Chondrocyte (in vitro differentiated cells): ENCODE data around the gene ATP6V0D1. TPM values are rescaled to one million over a fixed set of nuclear protein-coding genes. Genes with fewer than 3 reads are reported as not detected.

Experiments used
- DNase-seq: peaks from one replicate; pipeline ENCODE4 v3.0.0; 2021; ENCODE audit warnings: mixed read lengths, low spot score
- H3K27ac Mint-ChIP-seq: one replicate; pipeline ENCODE4 v1.8.0; 2021; ENCODE audit warnings: mild to moderate bottlenecking, moderate library complexity, mixed read lengths; ENCODE audit not compliant: unreplicated experiment
- H3K27me3 Mint-ChIP-seq: 2 replicates; pipeline ENCODE4 v1.8.0; 2021; ENCODE audit warnings: low read depth, mixed read lengths
- H3K36me3 Mint-ChIP-seq: 2 replicates; pipeline ENCODE4 v1.8.0; 2021; ENCODE audit warnings: low read depth, mixed read lengths
- H3K4me1 Mint-ChIP-seq: 2 replicates; pipeline ENCODE4 v1.8.0; 2021; ENCODE audit warnings: low read depth, mild to moderate bottlenecking, mixed read lengths
- H3K4me3 Mint-ChIP-seq: one replicate; pipeline ENCODE4 v1.8.0; 2021; ENCODE audit warnings: mild to moderate bottlenecking, moderate library complexity, mixed read lengths; ENCODE audit not compliant: unreplicated experiment
- H3K9me3 Mint-ChIP-seq: 2 replicates; pipeline ENCODE4 v1.8.0; 2021; ENCODE audit warnings: low read depth, mixed read lengths
- total RNA-seq: library from RNA; stranded (reverse); gene quantifications from 3 replicates; pipeline ENCODE4 v1.2.1, GENCODE V29; 2021
- TF ChIP-seq, protein P1 (sequence below): fragments of 200-600 bp; sonication (generic); IDR thresholded peaks from 2 replicates; pipeline ENCODE4 v1.5.0; 2021; ENCODE audit warnings: antibody characterized with exemption, mild to moderate bottlenecking, moderate library complexity

ATP6V0D1 gene
- total RNA-seq, 1 donor from 2014 or later, result 85.5 TPM

DNA sequence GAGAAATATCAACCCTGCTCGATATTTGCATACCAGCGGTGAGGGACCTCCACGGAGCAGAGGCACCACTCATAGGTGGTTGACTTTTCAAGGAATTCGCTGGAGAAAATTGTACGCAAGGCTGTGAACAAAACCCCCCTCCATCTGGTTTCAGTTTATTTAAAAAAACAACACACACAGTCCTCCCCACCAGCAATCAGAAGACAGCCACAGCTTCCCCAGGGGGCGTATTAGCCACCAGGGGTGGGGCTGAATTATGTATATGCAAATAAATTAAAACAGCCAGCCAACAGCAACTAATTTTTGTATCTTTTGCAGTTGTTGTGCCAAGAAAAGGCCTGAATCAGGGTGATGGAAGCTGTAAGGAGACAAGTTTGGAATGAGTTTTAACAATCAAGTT is 55.9 kb downstream of the ATP6V0D1 start:
- Mint-ChIP-seq H3K9me3 (no peaks in the 10 kb centered on the region), H3K27me3 (peaks cover 14% of the 10 kb centered on the region), H3K4me1 (peaks cover 12% of the 10 kb centered on the region)

DNA sequence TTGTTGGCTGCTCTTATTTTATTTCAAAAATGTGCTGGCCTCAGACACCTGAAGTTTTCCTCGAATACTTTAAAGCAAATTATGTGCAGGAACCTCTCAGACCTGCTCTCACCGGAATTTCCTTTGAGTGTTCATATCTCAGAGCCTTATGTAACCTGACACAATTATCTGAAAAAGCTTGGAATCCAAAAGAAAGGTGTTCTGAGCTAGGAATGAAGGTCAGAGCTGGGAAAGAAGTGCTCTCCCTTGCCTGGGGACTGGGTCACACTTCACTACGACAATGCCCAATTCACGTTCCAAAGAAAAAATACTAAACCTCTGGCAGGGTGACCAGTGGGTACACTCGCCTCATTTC is 56.7 kb downstream of the ATP6V0D1 start:
- DNase-seq, result no peak
- Mint-ChIP-seq H3K4me3 (no peak overlapping the region), H3K27ac (no peak overlapping the region), H3K36me3 (no peaks in the 10 kb centered on the region), H3K9me3 (no peaks in the 10 kb centered on the region), H3K27me3 (peaks cover 10% of the 10 kb centered on the region), H3K4me1 (peaks cover 12% of the 10 kb centered on the region)
- TF ChIP-seq, protein P1, sequence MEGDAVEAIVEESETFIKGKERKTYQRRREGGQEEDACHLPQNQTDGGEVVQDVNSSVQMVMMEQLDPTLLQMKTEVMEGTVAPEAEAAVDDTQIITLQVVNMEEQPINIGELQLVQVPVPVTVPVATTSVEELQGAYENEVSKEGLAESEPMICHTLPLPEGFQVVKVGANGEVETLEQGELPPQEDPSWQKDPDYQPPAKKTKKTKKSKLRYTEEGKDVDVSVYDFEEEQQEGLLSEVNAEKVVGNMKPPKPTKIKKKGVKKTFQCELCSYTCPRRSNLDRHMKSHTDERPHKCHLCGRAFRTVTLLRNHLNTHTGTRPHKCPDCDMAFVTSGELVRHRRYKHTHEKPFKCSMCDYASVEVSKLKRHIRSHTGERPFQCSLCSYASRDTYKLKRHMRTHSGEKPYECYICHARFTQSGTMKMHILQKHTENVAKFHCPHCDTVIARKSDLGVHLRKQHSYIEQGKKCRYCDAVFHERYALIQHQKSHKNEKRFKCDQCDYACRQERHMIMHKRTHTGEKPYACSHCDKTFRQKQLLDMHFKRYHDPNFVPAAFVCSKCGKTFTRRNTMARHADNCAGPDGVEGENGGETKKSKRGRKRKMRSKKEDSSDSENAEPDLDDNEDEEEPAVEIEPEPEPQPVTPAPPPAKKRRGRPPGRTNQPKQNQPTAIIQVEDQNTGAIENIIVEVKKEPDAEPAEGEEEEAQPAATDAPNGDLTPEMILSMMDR, result no peak

More for the DNA sequence above, 55.9 kb downstream of the ATP6V0D1 start:
- no peak overlapping the region for H3K4me3 Mint-ChIP-seq
- H3K27ac Mint-ChIP-seq, result no peak overlapping the region
- no peak for DNase-seq
- TF ChIP-seq, protein P1, result no peak
- H3K36me3 Mint-ChIP-seq, result no peaks in the 10 kb centered on the region

DNA sequence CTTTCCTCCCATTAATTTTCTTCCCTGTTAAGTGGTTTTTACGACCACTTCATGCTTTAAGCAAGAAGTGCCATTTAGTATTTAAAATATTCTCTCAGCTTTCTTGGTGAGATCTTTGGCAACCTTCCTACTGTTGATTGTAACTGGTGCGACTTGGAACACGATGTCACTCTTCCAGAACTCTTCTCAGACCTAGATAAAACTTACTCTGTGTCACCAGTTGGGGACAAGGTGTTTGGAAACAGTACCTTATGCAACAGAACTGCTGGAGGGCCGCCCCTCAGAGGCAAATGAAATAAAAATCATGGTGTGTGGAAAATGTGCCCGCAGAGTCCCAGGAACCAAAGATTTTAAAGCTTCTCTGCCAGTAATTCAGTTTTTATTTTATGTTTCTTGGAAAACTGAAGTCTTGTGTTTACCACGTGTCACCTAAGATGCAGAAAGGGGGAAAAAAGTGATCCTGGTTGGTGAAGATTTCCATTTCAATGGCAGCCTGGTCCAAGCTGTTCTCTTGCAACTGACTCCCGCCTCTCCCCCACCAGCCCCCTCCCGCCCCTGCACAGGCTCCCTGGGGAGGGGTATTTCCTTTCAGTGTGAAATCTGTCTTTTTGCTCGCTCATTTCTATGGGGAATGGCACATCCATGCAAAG is 57.2 kb downstream of the ATP6V0D1 start:
- Mint-ChIP-seq H3K36me3 (no peaks in the 10 kb centered on the region), H3K4me1 (peaks cover 12% of the 10 kb centered on the region), H3K4me3 (no peak overlapping the region), H3K27me3 (peaks cover 7% of the 10 kb centered on the region), H3K9me3 (no peaks in the 10 kb centered on the region), H3K27ac (no peak overlapping the region)
- DNase-seq, result no peak
- TF ChIP-seq, protein P1, result no peak

DNA sequence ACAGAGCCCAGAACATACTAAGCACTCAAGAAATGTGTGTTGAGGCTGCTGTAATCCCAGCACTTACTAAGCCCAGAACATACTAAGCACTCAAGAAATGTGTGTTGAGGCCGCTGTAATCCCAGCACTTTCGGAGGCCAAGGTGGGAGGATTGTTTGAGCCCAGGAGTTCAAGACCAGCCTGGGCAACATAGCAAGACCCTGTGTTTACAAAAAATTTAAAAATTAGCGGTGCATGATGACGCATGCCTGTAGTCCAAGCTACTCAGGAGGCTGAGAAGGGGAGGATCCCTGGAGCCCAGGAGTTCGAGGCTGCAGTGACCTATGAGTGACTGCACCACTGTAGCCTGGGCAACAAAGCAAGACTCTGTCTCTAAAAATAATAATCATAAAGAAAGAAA is 57.9 kb downstream of the ATP6V0D1 start:
- Mint-ChIP-seq H3K36me3 (no peaks in the 10 kb centered on the region), H3K4me3 (no peak overlapping the region), H3K4me1 (peaks cover 9% of the 10 kb centered on the region)

DNA sequence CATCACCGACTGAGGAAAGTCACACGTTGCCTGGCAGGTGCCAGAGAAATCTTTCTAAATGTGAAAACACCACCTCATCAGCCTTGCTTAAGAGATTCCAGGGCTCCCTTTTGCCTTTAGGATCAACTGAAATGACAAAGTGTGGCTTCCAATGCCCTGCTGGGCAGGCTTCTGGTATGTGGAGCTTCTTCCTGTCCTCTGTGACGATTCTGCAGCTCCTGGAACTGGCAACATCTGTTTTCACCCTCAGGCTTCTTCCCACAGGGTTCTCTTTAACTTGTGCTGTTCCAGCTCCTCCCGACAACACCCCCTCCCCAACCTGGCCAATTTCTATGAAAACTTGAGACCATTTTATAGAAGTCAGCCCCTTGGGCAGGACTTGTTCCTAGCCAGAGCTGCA is 59.9 kb downstream of the ATP6V0D1 start:
- Mint-ChIP-seq H3K4me3 (no peak overlapping the region), H3K9me3 (no peaks in the 10 kb centered on the region), H3K36me3 (no peaks in the 10 kb centered on the region), H3K4me1 (peaks cover 13% of the 10 kb centered on the region), H3K27me3 (peaks cover 7% of the 10 kb centered on the region), H3K27ac (no peak overlapping the region)
- TF ChIP-seq, protein P1, result no peak
- no peak for DNase-seq

More for the DNA sequence above, 57.9 kb downstream of the ATP6V0D1 start:
- TF ChIP-seq, protein P1, result no peak
- Mint-ChIP-seq H3K27me3 (peaks cover 7% of the 10 kb centered on the region), H3K9me3 (no peaks in the 10 kb centered on the region), H3K27ac (no peak overlapping the region)
- no peak for DNase-seq
